Stimulated activated CD4-positive, alpha-beta T cell treated with anti-CD3 and anti-CD28 coated beads, Interleukin-1b, Interleukin-23, amount 100 ng/mL, for 48 hours (primary cell): ENCODE data around the gene TYW3.

Experiments
- DNase-seq: peaks from one replicate; pipeline ENCODE4 v3.0.0-alpha.2; 2020

TYW3 gene

DNA sequence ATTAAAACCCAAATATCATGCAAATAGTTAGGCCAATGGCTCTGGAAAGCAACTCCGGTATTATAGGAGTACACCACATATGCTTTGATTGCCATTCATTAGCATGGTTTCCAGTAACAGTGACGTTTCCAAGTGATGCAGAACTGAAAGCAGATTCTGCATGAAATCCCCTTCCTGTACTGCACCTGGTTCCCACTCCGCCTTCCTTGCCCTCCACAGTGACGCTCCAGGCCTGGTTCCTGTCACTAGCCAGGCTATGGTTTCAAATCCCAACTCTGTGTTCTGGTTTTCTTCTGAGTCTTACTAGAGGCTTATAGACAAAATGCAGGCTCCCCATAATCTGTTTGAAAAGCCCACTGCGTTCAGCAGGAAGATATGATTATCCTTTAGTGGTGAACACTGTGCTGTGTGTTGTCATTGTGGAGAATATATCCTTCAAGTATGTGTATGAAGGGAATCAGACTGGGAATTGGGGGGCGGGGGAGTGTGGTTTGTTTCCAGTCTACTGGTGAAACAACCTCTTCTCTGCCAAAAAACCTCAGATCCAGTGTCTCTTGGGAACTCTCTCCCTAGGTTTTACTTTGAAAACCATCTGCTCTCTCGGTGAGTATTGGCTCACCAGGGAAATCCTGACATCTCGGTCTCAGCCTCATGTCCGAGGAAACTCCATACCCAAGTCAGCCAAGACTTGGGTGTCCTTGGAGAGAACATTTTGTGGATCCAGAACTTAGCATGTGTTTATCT is 78.7 kb downstream of the TYW3 start:
- DNase-seq, result no peak

DNA sequence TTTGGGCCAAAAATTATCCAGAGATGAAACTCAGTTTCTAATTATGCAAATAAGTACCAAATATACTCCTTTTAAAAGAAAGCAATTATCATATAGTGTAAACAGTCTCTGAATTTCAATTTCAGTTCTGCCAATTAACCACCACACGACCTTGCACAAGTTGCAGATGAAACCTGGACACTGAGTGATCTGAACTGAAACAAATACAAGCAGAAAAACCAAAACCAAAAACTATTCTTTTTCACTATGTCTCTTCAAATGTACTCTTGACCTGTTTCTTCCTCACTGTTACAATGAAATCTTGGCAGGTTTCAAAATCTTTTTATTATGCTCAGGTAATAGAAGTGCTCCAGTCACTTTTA is 79.2 kb downstream of the TYW3 start:
- no peak for DNase-seq
